H1 (cell line): Measurements from ENCODE around the gene ANXA2. TPM values are rescaled to one million over a fixed set of nuclear protein-coding genes. Genes with fewer than 3 reads are reported as not detected.
A peak's percentile ranks its signal among the peaks of the same experiment; 100 is the strongest.

ENCODE experiments used
- CTCF ChIA-PET: fragments of 300-600 bp; sonication (Branson Sonifier 250); formaldehyde crosslinking; loops from one replicate; lab custom pipeline; 2021; ENCODE audit not compliant: partially characterized antibody; lab: Charles Lee
- POLR2A ChIA-PET: fragments of 300-600 bp; sonication (Branson Sonifier 250); formaldehyde crosslinking; loops from one replicate; lab custom pipeline; 2021; ENCODE audit warnings: inconsistent platforms; ENCODE audit not compliant: partially characterized antibody; lab: Charles Lee
- DNase-seq, 2 experiments: peaks; one replicate each; pipeline versions ENCODE4 v3.0.0 to v3.0.0-alpha.2; 2010 to 2022; ENCODE audit warnings: low spot score in 2 of 2, low read depth in 1 of 2, mixed read lengths in 1 of 2
- FAIRE-seq: peaks from 2 replicates; lab custom pipeline; 2011; peaks lifted over from hg19 to GRCh38; lab: Jason Lieb, UNC
- H2AFZ ChIP-seq: 2 replicates; pipeline ENCODE4 v1.8.1; 2012; ENCODE audit warnings: low read length, inconsistent platforms
- H2AK5ac ChIP-seq: 2 replicates; pipeline ENCODE4 v1.6.1; 2013; ENCODE audit warnings: low read depth, low read length
- H2BK120ac ChIP-seq: replicated peaks from 2 replicates; pipeline ENCODE3; 2013; ENCODE audit warnings: low read depth, low read length, inconsistent platforms
- H2BK12ac ChIP-seq: 2 replicates; pipeline ENCODE4 v1.6.1; 2013; ENCODE audit warnings: low read depth, low read length
- H2BK15ac ChIP-seq: 2 replicates; pipeline ENCODE4 v1.6.1; 2013; ENCODE audit warnings: low read length
- H2BK20ac ChIP-seq: 2 replicates; pipeline ENCODE4 v1.6.1; 2013; ENCODE audit warnings: low read length
- H2BK5ac ChIP-seq: 2 replicates; pipeline ENCODE4 v1.6.1; 2013; ENCODE audit warnings: low read depth, low read length
- H3K14ac ChIP-seq: 2 replicates; pipeline ENCODE4 v1.6.1; 2013; ENCODE audit warnings: inconsistent platforms; ENCODE audit not compliant: insufficient read length
- H3K18ac ChIP-seq: 2 replicates; pipeline ENCODE4 v1.6.1; 2013; ENCODE audit warnings: low read length; ENCODE audit errors: extremely low read depth
- H3K23ac ChIP-seq: 2 replicates; pipeline ENCODE4 v1.6.1; 2013; ENCODE audit warnings: inconsistent platforms; ENCODE audit not compliant: insufficient read length
- H3K23me2 ChIP-seq: 2 replicates; pipeline ENCODE4 v1.6.1; 2013; ENCODE audit warnings: low read depth, low read length
- H3K27ac ChIP-seq: 2 replicates; pipeline ENCODE4 v1.6.1; 2011; ENCODE audit warnings: low read depth, low read length, inconsistent platforms
- H3K27me3 ChIP-seq, 4 experiments: replicated peaks in 1 of 4; 1 replicate in 1 of 4; 2 replicates in 3 of 4; pipeline versions ENCODE4 v1.6.1 to v1.8.1; 2011 to 2013; ENCODE audit warnings: low read length in 3 of 4, mild to moderate bottlenecking in 3 of 4, inconsistent platforms in 2 of 4, mixed read lengths in 2 of 4, moderate library complexity in 1 of 4; ENCODE audit not compliant: control insufficient read depth in 3 of 4, insufficient read depth in 3 of 4; ENCODE audit errors: extremely low read depth in 1 of 4
- H3K36me3 ChIP-seq, 4 experiments: 2 replicates each; pipeline versions ENCODE4 v1.6.1 to v1.8.1; 2011 to 2013; ENCODE audit warnings: mild to moderate bottlenecking in 4 of 4, low read length in 3 of 4, moderate library complexity in 2 of 4, control low read depth in 1 of 4, inconsistent platforms in 1 of 4; ENCODE audit not compliant: insufficient read depth in 4 of 4, control insufficient read depth in 2 of 4
- H3K4ac ChIP-seq: replicated peaks from 2 replicates; pipeline ENCODE3; 2013; ENCODE audit warnings: low read length, low read depth, mixed read lengths, inconsistent platforms; ENCODE audit not compliant: insufficient read length
- H3K4me1 ChIP-seq, 4 experiments: replicated peaks in 1 of 4; 1 replicate in 1 of 4; 2 replicates in 3 of 4; pipeline versions ENCODE4 v1.6.1 to v1.8.1; 2011 to 2013; ENCODE audit warnings: low read length in 3 of 4, inconsistent platforms in 2 of 4, mixed read lengths in 1 of 4; ENCODE audit not compliant: insufficient read depth in 4 of 4, control insufficient read depth in 3 of 4
- H3K4me2 ChIP-seq, 2 experiments: 2 replicates each; pipeline versions ENCODE4 v1.6.1 to v1.8.1; 2011 to 2013; ENCODE audit warnings: low read depth in 2 of 2, low read length in 2 of 2, control low read depth in 1 of 2, inconsistent platforms in 1 of 2, mild to moderate bottlenecking in 1 of 2; ENCODE audit not compliant: insufficient read depth in 1 of 2
- H3K4me3 ChIP-seq, 4 experiments: fragments of 200-600, 300-600 bp in 1 of 4; sonication (generic), shearing (Covaris generic), sonication (Bioruptor Twin) in 1 of 4; 2 replicates each; pipeline versions ENCODE4 v1.5.1 to v1.8.1; 2011 to 2016; ENCODE audit warnings: low read length in 4 of 4, low read depth in 3 of 4, control low read depth in 2 of 4, inconsistent platforms in 2 of 4, mild to moderate bottlenecking in 2 of 4, mixed read lengths in 1 of 4, moderate library complexity in 1 of 4; ENCODE audit not compliant: insufficient read depth in 2 of 4; ENCODE audit errors: extremely low read depth in 1 of 4
- H3K56ac ChIP-seq: replicated peaks from 2 replicates; pipeline ENCODE3; 2013; ENCODE audit warnings: low read depth, mild to moderate bottlenecking, mixed read lengths, low read length, inconsistent platforms; ENCODE audit not compliant: insufficient read length
- H3K79me1 ChIP-seq: 2 replicates; pipeline ENCODE4 v1.6.1; 2013; ENCODE audit warnings: low read depth, low read length, control low read depth
- H3K79me2 ChIP-seq, 2 experiments: 2 replicates each; pipeline versions ENCODE4 v1.6.1 to v1.8.1; 2012 to 2013; ENCODE audit warnings: low read length in 2 of 2, mild to moderate bottlenecking in 2 of 2, inconsistent platforms in 1 of 2; ENCODE audit not compliant: insufficient read depth in 2 of 2, control insufficient read depth in 1 of 2
- H3K9ac ChIP-seq, 4 experiments: replicated peaks in 1 of 4; 1 replicate in 1 of 4; 2 replicates in 3 of 4; pipeline versions ENCODE4 v1.6.1 to v1.8.1; 2011 to 2013; ENCODE audit warnings: low read depth in 3 of 4, low read length in 3 of 4, control low read depth in 2 of 4, mild to moderate bottlenecking in 2 of 4, moderate library complexity in 2 of 4, inconsistent platforms in 1 of 4; ENCODE audit errors: extremely low read depth in 1 of 4
- H3K9me3 ChIP-seq, 2 experiments: 2 replicates each; pipeline versions ENCODE4 v1.6.1 to v1.8.1; 2012 to 2013; ENCODE audit warnings: mild to moderate bottlenecking in 2 of 2, moderate library complexity in 2 of 2, control low read depth in 1 of 2, inconsistent platforms in 1 of 2, low read depth in 1 of 2, low read length in 1 of 2, mixed read lengths in 1 of 2; ENCODE audit not compliant: insufficient read depth in 2 of 2
- H4K20me1 ChIP-seq, 2 experiments: replicated peaks in 1 of 2; 2 replicates each; pipeline versions ENCODE3 to v1.8.1; 2011 to 2013; ENCODE audit warnings: inconsistent platforms in 2 of 2, low read length in 2 of 2, mild to moderate bottlenecking in 1 of 2; ENCODE audit not compliant: insufficient read depth in 2 of 2, control insufficient read depth in 1 of 2
- H4K5ac ChIP-seq: 2 replicates; pipeline ENCODE4 v1.6.1; 2013; ENCODE audit warnings: low read length, low read depth, mixed read lengths, inconsistent platforms; ENCODE audit not compliant: insufficient read length
- H4K8ac ChIP-seq: 2 replicates; pipeline ENCODE4 v1.8.0; 2013; ENCODE audit warnings: mild to moderate bottlenecking, moderate library complexity, low read length, inconsistent platforms; ENCODE audit not compliant: insufficient read depth; ENCODE audit errors: extremely low read depth
- H4K91ac ChIP-seq: replicated peaks from 2 replicates; pipeline ENCODE3; 2013; ENCODE audit warnings: low read length, mixed read lengths, inconsistent platforms; ENCODE audit not compliant: insufficient read length
- CEBPB ChIP-seq: IDR thresholded peaks from 2 replicates; pipeline ENCODE4 v1.6.1; 2012; ENCODE audit warnings: low read depth, low read length
- CTCF ChIP-seq, 3 experiments: IDR thresholded peaks; 1 replicate in 2 of 3; 2 replicates in 1 of 3; pipeline versions ENCODE4 v1.5.1 to v1.6.1; 2011; ENCODE audit warnings: low read length in 3 of 3, mild to moderate bottlenecking in 3 of 3, inconsistent platforms in 2 of 3, low read depth in 1 of 3, moderate library complexity in 1 of 3; ENCODE audit not compliant: insufficient read depth in 1 of 3; ENCODE audit errors: control extremely low read depth in 1 of 3
- KDM4A ChIP-seq: IDR thresholded peaks from one replicate; pipeline ENCODE4 v1.7.1; 2012; ENCODE audit warnings: low read depth, mild to moderate bottlenecking, moderate library complexity, low read length, inconsistent platforms; ENCODE audit not compliant: severe bottlenecking
- RAD21 ChIP-seq, 2 experiments: IDR thresholded peaks in 1 of 2; conservative IDR thresholded peaks in 1 of 2; 2 replicates each; pipeline ENCODE4 v1.6.1; 2011; ENCODE audit warnings: low read depth in 2 of 2, low read length in 2 of 2, improper control_type of control experiment in 1 of 2, inconsistent platforms in 1 of 2, mild to moderate bottlenecking in 1 of 2, moderate library complexity in 1 of 2
- SIRT6 ChIP-seq: IDR thresholded peaks from one replicate; pipeline ENCODE4 v1.7.1; 2012; ENCODE audit warnings: low read length, inconsistent platforms
- TEAD4 ChIP-seq: IDR thresholded peaks from 2 replicates; pipeline ENCODE4 v1.6.1; 2012; ENCODE audit warnings: low read depth, low read length, inconsistent platforms, mixed read lengths
- WGBS, 2 experiments: shearing (Covaris generic) in 1 of 2; methylation state at CpG; one replicate each; pipeline versions ENCODE4 v1.1.6 to v1.1.7; 2013 to 2015; ENCODE audit warnings: low lambda C conversion rate in 2 of 2, mixed read lengths in 2 of 2, inconsistent platforms in 1 of 2, low coverage in 1 of 2, missing lambda C conversion rate in 1 of 2; ENCODE audit not compliant: insufficient replicate concordance in 2 of 2, insufficient coverage in 1 of 2, insufficient read length in 1 of 2; ENCODE audit errors: extremely low coverage in 1 of 2, missing lambda C conversion rate in 1 of 2; 5-methylcytosine and 5-hydroxymethylcytosine counted together
- polyA plus RNA-seq, 7 experiments: library from polyadenylated mRNA; depleted of rRNA in 3 of 7; stranded (reverse) in 5 of 7; unstranded in 2 of 7; fragments of >200 nt in 5 of 7; fragments of 200-250 nt in 2 of 7; gene quantifications; 1 replicate in 5 of 7; 2 replicates in 1 of 7; 4 replicates in 1 of 7; pipeline versions ENCODE4 v1.2.1 to v1.2.3, GENCODE V29; 2011 to 2013; ENCODE audit warnings: missing spikeins in 2 of 7, mixed read lengths in 2 of 7
- total RNA-seq: library from RNA; stranded (reverse); fragmentation: NEBNext Ultra II Directional; extraction: Animal tissue kit (Norgen Biotek cat#: 25700); gene quantifications from 2 replicates; pipeline ENCODE4 v1.2.1, GENCODE V29; 2021

The ANXA2 gene
- total and polyA plus RNA-seq, 2 of the 8 experiments (the other 6 are each of a cell fraction or from before 2014, with no cell fraction given), result 178 to 217 TPM

DNA sequence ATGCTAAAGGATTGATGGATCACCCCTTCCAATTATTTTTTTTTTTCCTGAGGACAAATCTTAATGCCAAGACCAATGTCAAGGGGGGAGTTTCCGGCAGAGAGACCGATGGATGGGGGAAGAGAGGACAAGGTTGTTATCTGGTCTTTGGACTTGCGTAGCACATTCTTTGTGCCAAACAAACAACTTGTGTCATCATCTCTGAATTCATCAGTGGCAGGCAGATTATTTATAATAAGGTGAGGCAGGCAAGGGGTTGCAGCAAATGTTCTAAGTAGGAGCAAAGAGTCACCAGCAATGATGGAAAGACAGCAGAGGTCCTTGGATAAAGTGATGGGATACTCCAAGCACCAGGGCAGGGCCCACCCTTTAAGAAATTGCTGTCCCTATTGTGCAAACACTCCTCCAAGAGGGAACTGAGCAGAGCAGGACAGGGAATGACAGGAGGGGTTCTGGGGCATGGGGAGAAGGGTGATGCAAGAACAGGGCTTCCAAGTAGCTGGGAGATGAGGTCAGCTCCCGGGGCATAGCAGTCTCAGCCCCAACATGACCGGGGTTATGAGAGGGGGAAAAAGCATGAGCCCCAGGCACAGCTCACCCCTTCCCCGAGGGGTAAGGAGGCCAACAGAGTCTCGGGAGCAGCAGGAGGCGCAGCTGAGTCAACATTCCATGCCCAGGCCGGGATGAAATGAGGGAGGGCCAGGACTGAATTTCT, 57.4 kb downstream of the ANXA2 start:
- H3K18ac ChIP-seq, result no peak overlapping the region
- no peak overlapping the region for H2BK20ac ChIP-seq
- WGBS, 2 experiments, result 74% methylated on average over 9 of the region's 9 CpGs; no CpG with 5 or more reads in 1 of the 2 experiments
- no peaks in the 10 kb centered on the region for H4K20me1 ChIP-seq
- H3K23ac ChIP-seq, result no peak overlapping the region
- peaks cover 3 to 7% (median 4%) of the 10 kb centered on the region in 4 experiments; a peak in 6 of 7 replicates for H3K4me1 ChIP-seq
- no peaks in the 10 kb centered on the region for H3K36me3 ChIP-seq
- H3K14ac ChIP-seq, result no peak overlapping the region
- no peak overlapping the region for H2BK5ac ChIP-seq
- H2AFZ ChIP-seq, result no peak overlapping the region
- H3K4me2 ChIP-seq, result no peak overlapping the region
- peak; percentile 17; the same call in 1 of the 2 replicates for TF ChIP-seq CEBPB
- TF ChIP-seq TEAD4, result peak; percentile 85
- peak; percentile 20 to 35 (median 31) for TF ChIP-seq CTCF (IDR thresholded peaks at IDR 0.05; ENCODE audit: control extremely low read depth in 1 of 3, insufficient read depth in 1 of 3, low read depth in 1 of 3, low read length in 3 of 3)
- no peak for TF ChIP-seq SIRT6
- TF ChIP-seq KDM4A, result no peak
- peak; percentile 21 to 45; a peak in 3 of 4 replicates for TF ChIP-seq RAD21 (IDR thresholded peaks at IDR 0.05 in 1 of 2, conservative IDR thresholded peaks at IDR 0.05 in 1 of 2; ENCODE audit: low read depth in 2 of 2, low read length in 2 of 2)
- H3K9ac ChIP-seq, result no peak overlapping the region
- no peaks in the 10 kb centered on the region for H3K27me3 ChIP-seq
- no peak overlapping the region for H2AK5ac ChIP-seq
- H4K8ac ChIP-seq, result no peak overlapping the region
- no peaks in the 10 kb centered on the region for H3K79me1 ChIP-seq
- H2BK12ac ChIP-seq, result no peak overlapping the region
- H2BK120ac ChIP-seq, result no peak overlapping the region
- FAIRE-seq (no peak), DNase-seq (no peak)
- no peaks in the 10 kb centered on the region for H3K9me3 ChIP-seq
- H3K4me3 ChIP-seq, result no peak overlapping the region
- H3K79me2 ChIP-seq, result no peaks in the 10 kb centered on the region
- H4K91ac ChIP-seq, result no peak overlapping the region
- H3K27ac ChIP-seq, result no peak overlapping the region
- H3K56ac ChIP-seq, result no peak overlapping the region
- H4K5ac ChIP-seq, result no peak overlapping the region
- ChIA-PET CTCF (interaction anchor here (0.6 to 5.1 kb wide), 11 partner anchors 10 to 588 kb away, joined by 3 to 37 read pairs (median 3); no protein-coding TSS in a partner anchor), POLR2A (no interaction called here)
- no peak overlapping the region for H2BK15ac ChIP-seq
- H3K4ac ChIP-seq, result no peak overlapping the region
- no peaks in the 10 kb centered on the region; the same call in 1 of the 2 replicates for H3K23me2 ChIP-seq
